Fibroblast of lung (primary cell): ENCODE measurements around the gene EPB42. TPM values are rescaled to one million over a fixed set of nuclear protein-coding genes. Genes with fewer than 3 reads are reported as not detected.
A peak's percentile ranks its signal among the peaks of the same experiment; 100 is the strongest.

ENCODE experiments used
- DNase-seq, 2 donors: peaks; one replicate each; pipeline versions ENCODE4 v3.0.0 to v3.0.0-alpha.2; 2010; ENCODE audit warnings: low read depth in 2 of 2
- H2AFZ ChIP-seq: 2 replicates; pipeline ENCODE4 v1.5.1; 2012; ENCODE audit warnings: low read length, control low read depth, inconsistent platforms
- H3K27ac ChIP-seq: 2 replicates; pipeline ENCODE4 v1.5.1; 2011; ENCODE audit warnings: low read length, control low read depth; ENCODE audit not compliant: insufficient read depth
- H3K27me3 ChIP-seq: 2 replicates; pipeline ENCODE4 v1.5.1; 2011; ENCODE audit warnings: mild to moderate bottlenecking, low read length; ENCODE audit not compliant: control insufficient read depth, insufficient read depth
- H3K36me3 ChIP-seq: 2 replicates; pipeline ENCODE4 v1.5.1; 2011; ENCODE audit warnings: low read length; ENCODE audit not compliant: control insufficient read depth, insufficient read depth
- H3K4me1 ChIP-seq: 2 replicates; pipeline ENCODE4 v1.5.1; 2011; ENCODE audit warnings: low read length; ENCODE audit not compliant: control insufficient read depth, insufficient read depth; ENCODE audit errors: extremely low read depth
- H3K4me2 ChIP-seq: 2 replicates; pipeline ENCODE4 v1.5.1; 2011; ENCODE audit warnings: low read length, control low read depth; ENCODE audit not compliant: insufficient read depth; ENCODE audit errors: extremely low read depth
- H3K4me3 ChIP-seq, 4 experiments: fragments of 200-600 bp in 1 of 4; sonication (generic) in 1 of 4; replicated peaks in 1 of 4; 2 replicates each; pipeline ENCODE4 v1.5.1; 2011 to 2016; ENCODE audit warnings: low read length in 4 of 4, low read depth in 3 of 4, mild to moderate bottlenecking in 3 of 4, control low read depth in 2 of 4, inconsistent platforms in 1 of 4, mixed read lengths in 1 of 4; ENCODE audit not compliant: insufficient read depth in 1 of 4; ENCODE audit errors: control extremely low read depth in 1 of 4
- H3K79me2 ChIP-seq: 2 replicates; pipeline ENCODE4 v1.5.1; 2012; ENCODE audit warnings: mild to moderate bottlenecking, low read length, inconsistent platforms; ENCODE audit not compliant: control insufficient read depth, insufficient read depth
- H3K9ac ChIP-seq: 2 replicates; pipeline ENCODE4 v1.5.1; 2011; ENCODE audit warnings: mild to moderate bottlenecking, low read length, control low read depth; ENCODE audit not compliant: insufficient read depth
- H3K9me3 ChIP-seq: 2 replicates; pipeline ENCODE4 v1.5.1; 2012; ENCODE audit warnings: low read depth, low read length; ENCODE audit not compliant: control insufficient read depth, insufficient read depth
- H4K20me1 ChIP-seq: 2 replicates; pipeline ENCODE4 v1.5.1; 2011; ENCODE audit warnings: low read length; ENCODE audit not compliant: control insufficient read depth, insufficient read depth; ENCODE audit errors: extremely low read depth
- CTCF ChIP-seq, 2 donors: IDR thresholded peaks in 1 of 2; conservative IDR thresholded peaks in 1 of 2; 1 replicate in 1 of 2; 2 replicates in 1 of 2; pipeline ENCODE4 v1.5.1; 2011 to 2012; ENCODE audit warnings: low read length in 2 of 2, control low read depth in 1 of 2, inconsistent platforms in 1 of 2, low read depth in 1 of 2, mild to moderate bottlenecking in 1 of 2
- EZH2 ChIP-seq: IDR thresholded peaks from 2 replicates; pipeline ENCODE4 v1.5.1; 2012; ENCODE audit warnings: low read length, control low read depth, mild to moderate bottlenecking; ENCODE audit errors: missing control alignments
- polyA plus RNA-seq, 2 donors: library from polyadenylated mRNA; depleted of rRNA in 1 of 2; stranded (reverse) in 1 of 2; unstranded in 1 of 2; fragments of >200 nt; gene quantifications; 2 replicates each; pipeline ENCODE4 v1.2.1, GENCODE V29; 2011 to 2012; ENCODE audit warnings: missing spikeins in 1 of 2
- total RNA-seq: library from RNA; depleted of rRNA; stranded (reverse); fragments of >200 nt; gene quantifications from 2 replicates; pipeline ENCODE4 v1.2.1, GENCODE V29; 2014

EPB42 gene
- total and polyA plus RNA-seq, 2 donors (not counting 1 experiment from before 2014, with no cell fraction given) = not detected

DNA sequence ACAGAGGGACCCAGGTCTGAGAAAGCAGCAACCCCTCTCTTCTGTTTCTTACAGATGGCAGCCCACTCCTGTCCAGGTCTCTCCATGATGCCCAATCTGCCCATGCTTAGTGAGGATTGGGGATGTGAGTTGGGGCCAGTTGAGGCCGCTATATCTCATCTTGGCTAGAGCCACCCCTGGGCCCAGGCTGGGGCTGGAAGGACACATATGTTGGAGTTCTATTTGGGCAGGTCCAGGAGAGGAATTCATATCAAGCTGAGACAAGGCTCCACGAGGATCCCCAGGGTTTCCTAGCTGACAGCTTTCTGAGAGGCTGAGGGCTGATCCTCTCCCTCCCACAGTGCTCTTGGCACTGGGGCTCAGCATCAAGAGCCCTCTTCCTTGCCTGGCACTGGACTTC, 34.6 kb upstream of the EPB42 start:
- Histone ChIP-seq H3K27me3 (peaks cover 11% of the 10 kb centered on the region), H3K79me2 (no peaks in the 10 kb centered on the region), H3K4me1 (no peaks in the 10 kb centered on the region), H3K9ac (no peak overlapping the region), H3K36me3 (no peaks in the 10 kb centered on the region), H3K9me3 (no peaks in the 10 kb centered on the region), H3K4me2 (no peak overlapping the region), H2AFZ (no peak overlapping the region), H3K27ac (no peak overlapping the region), H4K20me1 (no peaks in the 10 kb centered on the region), H3K4me3 (no peak overlapping the region)
- no peak for TF ChIP-seq EZH2
- TF ChIP-seq CTCF (conservative IDR thresholded peaks at IDR 0.05 in 1 of 2, IDR thresholded peaks at IDR 0.05 in 1 of 2; ENCODE audit: low read depth in 1 of 2, low read length in 2 of 2) = no peak
- DNase-seq = no peak

- Histone ChIP-seq H3K9me3 (no peaks in the 10 kb centered on the region), H3K27ac (no peak overlapping the region), H3K4me2 (no peak overlapping the region), H3K36me3 (no peaks in the 10 kb centered on the region), H3K27me3 (peaks cover 11% of the 10 kb centered on the region), H3K9ac (no peak overlapping the region), H2AFZ (no peak overlapping the region), H4K20me1 (no peaks in the 10 kb centered on the region), H3K4me3 (no peak overlapping the region), H3K4me1 (no peaks in the 10 kb centered on the region), H3K79me2 (no peaks in the 10 kb centered on the region)
- peak; percentile 10 to 81 for DNase-seq
- no peak for TF ChIP-seq CTCF (conservative IDR thresholded peaks at IDR 0.05 in 1 of 2, IDR thresholded peaks at IDR 0.05 in 1 of 2; ENCODE audit: low read depth in 1 of 2, low read length in 2 of 2)
- no peak for TF ChIP-seq EZH2
Measured at GRCh38 chr15:43253431-43254403, 32.9 kb upstream of the EPB42 start.

- H3K27ac ChIP-seq = no peak overlapping the region
- no peak overlapping the region for H3K4me3 ChIP-seq
- no peak overlapping the region for H2AFZ ChIP-seq
- no peaks in the 10 kb centered on the region for H3K79me2 ChIP-seq
- no peak for DNase-seq
- H3K4me1 ChIP-seq = no peaks in the 10 kb centered on the region
- no peaks in the 10 kb centered on the region for H4K20me1 ChIP-seq
- H3K4me2 ChIP-seq = no peak overlapping the region
- H3K9ac ChIP-seq = no peak overlapping the region
- H3K36me3 ChIP-seq = no peaks in the 10 kb centered on the region
- peaks cover 11% of the 10 kb centered on the region for H3K27me3 ChIP-seq
- TF ChIP-seq EZH2 (no peak), CTCF (conservative IDR thresholded peaks at IDR 0.05 in 1 of 2, IDR thresholded peaks at IDR 0.05 in 1 of 2; ENCODE audit: low read depth in 1 of 2, low read length in 2 of 2) (no peak)
- no peaks in the 10 kb centered on the region for H3K9me3 ChIP-seq
Measured at GRCh38 chr15:43251871-43252250, 31.0 kb upstream of the EPB42 start.
